ENCODE results near the gene RSKR.
"Not testable (repeated sequence)": the region's sequence is repeated elsewhere in the genome, so short reads cannot be mapped to it uniquely, and the experiment has no call there.

Gene RSKR

DNA sequence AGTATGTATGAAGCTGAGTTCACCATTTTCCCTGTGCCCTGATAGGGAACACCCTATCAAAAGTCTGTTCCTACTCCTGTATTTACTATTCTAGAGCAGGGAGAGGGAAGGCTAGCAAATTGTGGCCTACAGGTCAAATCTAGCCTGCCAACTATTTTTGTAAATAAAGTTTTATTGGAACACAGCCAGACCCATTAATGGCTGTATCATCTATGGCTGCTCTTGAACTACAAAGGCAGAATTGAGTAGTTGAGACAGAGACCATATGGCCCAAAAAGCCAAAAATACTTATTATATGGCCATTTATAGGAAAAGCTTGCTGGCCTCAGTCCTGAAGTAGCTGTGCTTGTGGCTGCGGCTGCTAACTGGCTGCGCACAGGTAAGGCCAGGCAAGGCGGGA lies 33.0 kb downstream of the RSKR start:
- intact Hi-C loops (cut with DNase I): no loop called here
- DNase-seq: no peak

DNA sequence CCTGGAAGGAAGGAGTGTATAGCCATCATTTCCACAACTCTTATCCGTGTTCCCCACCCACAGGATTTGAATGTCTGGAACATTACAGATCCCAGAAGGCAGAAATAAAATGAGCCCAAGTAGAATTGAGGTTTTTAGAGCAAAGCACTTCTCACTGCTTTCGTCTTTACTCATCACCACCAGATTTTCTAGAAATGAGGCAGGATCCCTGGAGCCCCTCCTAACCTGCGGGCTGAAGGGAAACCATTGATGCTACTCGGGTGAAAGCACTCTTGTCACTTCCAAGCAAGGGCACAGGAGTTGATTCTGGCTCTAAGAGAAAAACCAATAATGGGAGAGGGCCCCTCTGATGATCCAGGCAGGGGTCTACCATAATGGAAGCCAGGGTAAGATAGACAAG lies 34.5 kb downstream of the RSKR start:
- intact Hi-C loops (cut with DNase I): no loop called here
- no peak for DNase-seq

DNA sequence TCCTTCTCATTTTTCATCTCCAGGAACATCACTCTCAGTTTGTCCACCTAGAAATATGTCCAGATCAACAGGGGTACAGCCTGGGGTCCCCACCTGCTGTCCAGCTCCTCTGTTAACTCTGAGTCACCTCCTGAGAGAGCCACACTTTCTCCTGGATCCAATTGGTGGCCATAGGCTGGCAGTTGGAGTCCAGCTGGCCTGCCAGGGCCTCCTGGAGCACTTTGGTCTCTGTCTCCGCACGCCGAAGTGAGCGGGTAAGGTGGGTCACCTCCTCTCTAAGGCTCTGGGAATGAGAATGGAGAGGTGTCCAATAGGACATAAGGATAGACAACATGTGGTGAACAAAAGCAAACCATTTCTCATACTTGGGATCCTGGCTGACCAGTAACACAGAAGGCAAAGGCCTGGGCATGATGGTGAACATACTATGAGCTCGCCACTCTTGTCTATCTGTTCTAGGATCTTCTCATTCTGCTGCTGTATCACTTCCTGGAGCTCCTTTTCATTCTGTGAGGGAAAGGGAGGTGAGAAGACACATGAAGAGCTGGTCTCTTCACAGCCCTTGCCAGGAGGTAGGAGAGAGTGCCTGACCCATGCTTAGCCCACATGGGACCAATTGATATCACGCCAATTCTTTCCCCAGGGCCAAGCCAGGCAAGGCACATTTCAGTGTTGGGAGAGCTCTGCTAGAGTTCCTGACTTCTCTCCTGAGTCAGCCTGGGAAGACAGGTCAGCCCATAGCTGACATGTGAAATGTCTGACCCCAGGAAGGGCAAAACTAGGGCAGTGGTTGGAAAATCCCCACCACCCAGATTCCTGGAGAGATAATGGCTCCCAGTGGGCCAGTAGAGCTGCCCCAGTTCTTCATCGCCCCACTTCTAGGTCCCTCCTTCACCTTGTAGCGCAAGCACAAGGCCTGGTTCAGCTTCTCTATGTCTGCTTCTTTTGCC lies 35.5 kb downstream of the RSKR start:
- DNase-seq: no peak
- intact Hi-C loops (cut with DNase I): no loop called here

DNA sequence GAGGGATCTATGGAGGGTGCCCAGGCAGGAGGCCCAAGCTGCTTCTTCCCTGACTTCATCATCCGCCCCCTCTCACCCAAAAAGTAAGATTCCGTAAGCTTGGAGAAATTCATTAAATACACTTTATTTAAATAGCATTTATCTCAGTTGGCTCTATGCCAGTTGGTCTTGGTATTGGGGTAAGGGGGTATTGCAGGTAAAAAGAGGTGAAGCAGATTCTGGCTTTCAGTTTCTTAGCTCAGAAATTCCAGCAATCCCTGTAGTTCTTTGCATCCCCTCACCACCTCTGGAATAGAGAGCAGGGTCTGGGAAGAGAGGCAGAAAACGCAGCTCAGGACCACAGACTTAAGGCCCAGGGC lies 36.5 kb downstream of the RSKR start:
- intact Hi-C loops (cut with DNase I): no loop called here
- no peak for DNase-seq

DNA sequence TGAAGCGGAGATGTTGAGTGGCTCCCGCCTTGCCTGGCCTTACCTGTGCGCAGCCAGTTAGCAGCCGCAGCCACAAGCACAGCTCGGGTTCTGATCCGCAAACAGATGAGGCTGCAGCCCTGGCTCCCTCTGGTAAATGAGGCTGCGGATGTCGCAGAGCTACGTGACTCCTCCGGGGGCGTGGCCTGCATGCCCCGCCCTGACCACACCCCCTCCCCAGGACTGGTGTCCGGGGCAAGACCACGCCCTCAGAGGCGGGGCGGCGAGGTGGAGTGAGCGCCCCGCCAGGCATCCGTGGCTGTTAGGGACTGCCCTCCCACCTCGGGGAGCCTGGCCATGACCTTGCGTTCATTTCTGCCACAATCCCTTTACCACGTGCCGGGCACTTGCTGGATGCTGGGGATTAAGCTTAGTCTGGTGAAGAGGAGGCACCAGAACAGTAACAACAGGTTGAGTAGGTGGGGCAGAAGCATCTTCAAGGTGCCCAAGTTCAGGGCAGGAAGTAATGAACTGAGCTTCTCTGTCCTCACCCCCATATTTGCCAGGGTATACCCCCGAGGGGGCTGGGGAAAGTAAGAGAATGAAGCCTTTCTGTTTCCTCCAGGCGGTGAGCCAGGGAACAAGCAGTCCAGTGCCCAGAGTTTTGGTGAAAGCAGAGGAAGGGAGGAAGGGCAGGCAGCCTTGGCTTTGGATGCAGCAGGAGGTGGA lies 37.1 kb downstream of the RSKR start, which contains the start of gene ALDOC:
Gene ALDOC (minus strand): TSS at position 138 of the 708 bp plus-strand sequence. CDS start 1,363 bp downstream, outside the sequence.
- intact Hi-C loops (cut with DNase I): no loop called here
- DNase-seq: peak; percentile 93 to 100 (median 98)

DNA sequence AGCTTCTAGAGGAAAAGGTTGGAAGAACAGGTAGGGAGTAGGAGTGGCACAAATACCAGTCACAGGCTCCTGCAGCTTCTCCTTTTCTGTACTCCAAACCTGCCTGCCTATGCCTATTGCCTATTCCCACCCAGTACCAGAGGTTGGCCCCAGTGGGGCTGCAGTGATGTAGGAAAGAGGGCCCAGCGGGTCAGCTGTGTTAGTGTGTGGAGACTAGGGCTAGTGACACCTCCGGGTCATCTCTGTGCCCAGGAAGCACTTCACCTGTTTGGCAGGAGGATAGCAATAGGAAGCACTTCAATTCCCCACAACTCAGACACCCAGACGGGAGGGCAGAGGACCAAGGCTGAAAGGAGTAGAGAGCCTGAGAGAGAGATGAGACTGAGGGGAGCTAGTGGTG lies 38.0 kb downstream of the RSKR start:
- DNase-seq; intact Hi-C loops (cut with DNase I): not testable (repeated sequence)

DNA sequence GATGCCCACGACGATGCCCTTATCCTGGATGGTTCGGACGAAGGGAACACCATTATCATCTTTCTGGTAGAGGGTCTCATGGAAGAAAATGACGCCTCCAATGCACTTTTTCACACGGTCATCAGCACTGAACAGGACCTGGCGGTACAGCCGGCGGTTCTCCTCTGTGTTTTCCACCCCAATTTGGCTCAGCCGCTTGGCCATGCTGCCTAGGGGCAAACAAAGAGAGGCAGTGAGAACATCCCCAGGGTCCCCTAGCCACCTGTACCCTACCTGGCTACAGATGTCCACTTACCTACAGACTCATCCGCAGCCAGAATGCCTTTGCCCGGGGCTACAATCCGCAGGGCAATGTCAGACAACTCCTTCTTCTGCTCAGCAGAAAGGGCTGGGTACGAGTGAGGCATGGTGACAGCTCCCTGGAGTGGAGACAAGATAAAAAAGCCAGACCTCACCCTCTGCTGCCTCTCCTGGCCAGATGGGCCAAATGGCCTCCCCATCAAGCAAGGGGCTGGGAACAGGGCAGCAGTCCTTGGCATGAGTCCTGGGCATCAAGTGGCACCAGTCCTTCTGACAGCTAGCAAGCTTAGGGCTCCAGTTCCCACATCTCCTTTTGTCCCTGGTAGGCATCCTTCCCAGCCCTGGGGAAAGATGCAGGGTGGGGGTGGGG lies 38.7 kb downstream of the RSKR start:
- DNase-seq: peak in 8 of 10 donors; percentile 38 to 88 (median 45)
- intact Hi-C loops (cut with DNase I): no loop called here

DNA sequence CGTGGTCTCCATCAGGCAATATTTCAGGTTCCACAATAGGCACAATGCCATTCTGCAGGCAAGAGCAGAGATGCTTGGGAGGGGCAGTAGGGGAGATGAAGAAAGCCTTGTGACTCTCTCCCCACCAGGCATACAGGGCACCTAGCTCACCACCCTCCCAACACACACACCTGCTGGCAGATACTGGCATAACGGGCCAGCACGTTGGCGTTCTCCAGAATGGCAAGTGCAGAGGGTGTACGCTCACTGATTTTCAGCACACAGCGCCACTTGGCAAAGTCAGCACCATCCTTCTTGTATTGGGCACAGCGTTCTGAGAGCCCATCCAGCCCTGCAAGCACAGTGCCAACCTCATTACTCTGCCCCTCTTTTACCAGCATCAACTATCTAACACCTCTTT lies 39.5 kb downstream of the RSKR start:
- intact Hi-C loops (cut with DNase I): no loop called here

DNA sequence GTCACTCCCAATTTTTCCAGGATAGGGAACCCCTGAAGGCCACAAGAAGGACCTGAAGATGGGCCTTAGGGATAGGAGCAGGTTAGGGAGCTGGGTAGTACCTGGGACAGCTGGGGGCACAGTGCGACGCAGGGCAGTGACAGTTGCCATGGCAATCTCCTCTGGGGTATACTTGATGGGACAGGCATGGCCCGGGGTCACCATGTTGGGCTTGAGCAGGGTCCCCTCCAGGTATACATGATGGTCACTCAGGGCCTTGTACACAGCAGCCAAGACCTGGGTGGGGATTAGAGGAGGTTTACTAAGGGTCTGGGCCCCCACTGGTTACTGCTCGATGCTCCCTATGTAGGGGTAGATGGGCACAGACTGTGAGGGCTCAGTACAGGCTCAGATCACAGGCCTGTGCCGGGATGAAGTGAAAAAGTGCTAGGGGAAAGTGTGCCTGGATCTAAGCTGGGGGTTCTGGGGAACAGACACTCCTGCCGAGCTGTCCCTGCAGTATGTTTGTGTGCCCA lies 40.0 kb downstream of the RSKR start:
- no peak for DNase-seq
- intact Hi-C loops (cut with DNase I): no loop called here

More for the DNA sequence above, 39.5 kb downstream of the RSKR start:
- no peak for DNase-seq

DNA sequence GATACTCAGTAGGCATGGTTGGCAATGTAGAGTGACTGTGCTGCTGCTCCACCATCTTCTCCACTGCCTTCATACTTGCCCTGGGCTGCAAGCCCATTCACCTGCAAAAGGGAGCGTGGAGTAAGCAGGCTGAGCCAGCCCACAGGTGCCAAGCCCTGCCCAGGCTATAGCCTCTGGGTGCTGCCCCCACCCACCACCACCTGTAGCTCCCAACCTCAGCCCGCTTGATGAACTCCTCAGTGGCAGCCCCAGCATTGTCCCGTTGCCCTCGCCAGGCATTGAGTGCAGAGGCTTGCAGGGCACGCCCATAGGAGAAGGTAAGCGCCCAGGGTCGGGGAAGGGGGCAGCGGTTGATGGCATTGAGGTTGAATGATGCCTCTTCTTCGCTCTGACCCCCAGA lies 40.5 kb downstream of the RSKR start:
- no peak for DNase-seq
- intact Hi-C loops (cut with DNase I): no loop called here

DNA sequence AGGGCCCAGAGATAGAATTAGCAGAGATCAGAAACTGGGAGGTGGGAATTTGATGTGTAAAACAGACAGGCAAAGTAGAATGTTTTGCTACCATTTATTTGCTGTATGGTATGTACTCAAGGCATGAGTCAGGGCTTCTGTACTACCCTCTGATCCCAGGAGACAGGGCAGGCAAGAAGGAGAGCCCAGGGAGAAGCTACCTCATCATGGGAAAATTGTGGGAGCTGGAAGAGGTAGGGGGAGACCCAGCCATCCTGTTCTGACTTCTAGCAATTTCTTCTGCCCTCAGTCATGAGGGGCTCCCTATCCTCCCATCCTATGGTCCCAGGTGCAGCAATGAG lies 41.0 kb downstream of the RSKR start:
- intact Hi-C loops (cut with DNase I): no loop called here
- no peak for DNase-seq

DNA sequence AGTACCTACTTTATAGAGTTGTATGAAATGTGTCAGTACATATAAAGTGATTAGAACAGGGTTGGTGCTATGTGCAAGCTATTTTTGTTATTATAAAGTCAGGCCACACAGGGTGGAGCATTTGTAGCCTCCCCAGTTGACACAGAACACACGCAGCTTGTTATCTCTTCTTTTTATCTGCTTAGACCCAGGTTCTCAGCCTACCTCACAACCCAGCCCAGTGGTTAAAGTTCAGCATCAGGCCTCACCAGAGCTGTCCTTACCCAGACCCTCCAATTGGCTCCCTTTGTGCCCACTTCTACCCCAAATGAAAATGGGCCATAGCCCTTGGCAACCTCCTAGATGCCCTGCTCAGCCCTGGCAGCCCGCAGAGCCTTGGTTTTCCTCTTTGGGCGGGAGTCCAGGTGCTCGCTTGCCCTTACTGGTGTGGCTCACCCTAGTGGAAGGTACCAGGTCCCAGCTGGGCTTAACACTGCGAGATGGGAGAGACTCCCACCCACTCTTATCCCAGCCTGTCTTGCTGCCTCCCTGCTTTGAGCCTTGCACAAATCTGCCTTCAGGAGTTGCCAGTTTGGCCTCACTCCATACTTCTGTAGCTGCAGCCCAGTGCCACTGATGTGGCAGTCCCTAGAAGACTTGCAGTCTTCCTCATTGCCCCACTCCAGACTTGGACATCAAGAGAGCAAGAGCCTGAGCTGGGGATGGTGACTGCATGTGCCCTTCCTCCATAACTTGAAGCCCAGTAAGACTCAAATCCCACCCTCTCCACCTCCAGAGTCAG lies 41.5 kb downstream of the RSKR start:
- no peak for DNase-seq
- intact Hi-C loops (cut with DNase I): no loop called here

DNA sequence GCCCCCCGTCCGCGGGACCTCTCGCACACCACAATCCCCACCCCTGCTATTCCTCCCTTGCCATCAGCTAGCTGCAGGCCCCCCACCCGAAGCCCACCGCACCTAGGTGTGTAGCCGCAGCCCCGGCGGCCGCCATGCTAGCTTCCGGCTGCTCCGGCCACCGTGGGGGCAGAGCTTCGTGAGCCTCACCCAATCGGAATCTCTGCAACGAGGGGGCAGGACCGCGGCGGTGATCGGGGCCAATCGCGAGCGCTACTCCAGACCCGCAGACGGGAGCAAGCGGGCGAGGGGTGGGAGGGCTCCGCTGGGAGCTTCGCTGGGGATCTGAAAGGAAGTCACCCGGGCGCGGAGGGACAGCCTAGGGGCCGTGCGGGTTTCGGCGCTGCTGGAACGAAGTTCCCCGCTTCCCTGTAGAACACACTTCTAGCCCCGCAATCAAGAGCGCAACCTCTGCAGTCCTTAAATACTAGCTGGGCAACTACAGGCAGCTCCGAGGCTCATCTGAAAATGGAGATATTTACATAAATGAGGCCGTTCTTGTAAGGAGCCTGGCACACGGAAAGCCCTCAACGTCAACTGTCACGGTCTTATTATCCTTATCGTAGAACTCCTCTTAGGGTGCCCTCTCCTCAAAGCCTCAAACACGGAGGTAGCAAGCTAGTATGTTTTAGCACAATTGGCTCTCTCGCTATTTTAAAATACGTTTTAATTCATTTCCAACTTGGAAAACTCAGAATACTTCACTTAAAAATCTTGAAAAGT lies 42.4 kb downstream of the RSKR start, which contains the start of gene PIGS:
Gene PIGS (minus strand): TSS at position 164 of the 762 bp plus-strand sequence. CDS start 28 bp downstream, at position 136.
- peak; percentile 94 to 100 (median 98) for DNase-seq
- intact Hi-C loops (cut with DNase I): no loop called here

DNA sequence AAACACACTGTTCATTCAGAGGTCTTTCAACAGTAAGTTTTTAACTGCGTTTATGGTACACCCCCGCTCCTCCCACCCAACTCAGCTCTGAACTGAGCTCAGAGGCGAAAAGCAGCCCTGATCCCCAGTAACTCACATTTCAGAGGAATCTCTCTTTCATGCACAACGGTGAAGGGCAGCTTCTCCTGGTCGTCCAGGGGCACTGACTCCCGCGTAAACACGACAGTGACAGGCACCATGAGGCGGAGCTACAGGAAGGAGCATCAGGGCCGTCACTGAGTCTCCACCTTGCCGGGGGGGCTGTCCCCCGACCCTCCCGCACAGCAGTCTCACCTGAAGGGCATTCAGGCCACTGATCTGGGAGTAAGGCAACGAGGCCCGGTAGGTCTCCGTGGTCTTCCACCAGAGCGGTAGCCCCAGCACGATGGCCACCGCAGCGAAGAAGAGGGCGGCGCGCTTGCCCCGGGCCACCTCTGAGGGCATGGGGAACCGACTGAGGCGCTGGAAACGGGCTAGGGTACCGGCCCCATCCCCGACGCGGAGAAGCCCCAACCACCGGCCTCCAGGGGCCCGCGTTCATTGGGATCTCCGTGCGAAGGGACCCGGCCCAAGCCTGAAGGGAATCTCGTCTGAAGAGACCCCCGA lies 43.1 kb downstream of the RSKR start:
- intact Hi-C loops (cut with DNase I): no loop called here
- DNase-seq: peak in 5 of 10 donors; percentile 21 to 91 (median 33)

DNA sequence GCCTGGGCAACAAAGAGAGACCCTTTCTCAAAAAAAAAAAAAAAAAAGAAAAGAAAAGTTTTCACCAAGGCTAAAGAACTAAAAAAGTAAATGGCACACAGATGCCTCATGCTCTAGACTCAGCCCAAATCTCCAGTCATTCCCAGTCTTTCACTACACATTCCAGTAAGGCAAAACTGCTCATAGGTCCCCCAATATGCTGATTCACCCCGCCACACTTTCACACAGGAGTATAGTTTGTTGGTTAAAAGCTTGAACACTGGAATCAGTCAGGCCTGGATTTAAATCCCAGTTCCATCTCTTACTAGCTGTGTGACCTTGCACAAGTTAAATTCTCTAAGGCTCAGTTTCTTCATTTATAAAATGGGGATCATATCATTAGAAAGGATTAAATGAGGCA lies 44.5 kb downstream of the RSKR start:
- intact Hi-C loops (cut with DNase I): no loop called here
- DNase-seq: no peak

DNA sequence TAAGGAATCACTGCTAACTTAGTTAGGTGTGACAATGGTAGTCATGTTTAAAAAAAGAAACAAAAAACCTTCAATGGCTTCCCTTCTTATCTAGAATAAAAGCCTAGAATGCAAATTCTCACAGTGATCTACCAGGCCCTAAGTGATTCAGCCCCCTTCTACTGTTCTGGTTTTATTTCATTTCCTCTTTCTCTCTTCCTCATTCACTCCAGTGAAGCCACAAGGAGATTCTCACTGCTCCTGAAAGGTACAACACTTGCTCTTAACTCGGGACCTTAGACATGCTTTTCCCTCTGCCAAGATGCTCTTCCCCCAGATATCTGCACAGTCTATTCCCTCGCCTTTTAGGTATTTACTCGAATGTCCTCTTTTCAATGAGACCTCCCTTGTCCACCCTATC lies 46.4 kb downstream of the RSKR start:
- no peak for DNase-seq
- intact Hi-C loops (cut with DNase I): no loop called here

DNA sequence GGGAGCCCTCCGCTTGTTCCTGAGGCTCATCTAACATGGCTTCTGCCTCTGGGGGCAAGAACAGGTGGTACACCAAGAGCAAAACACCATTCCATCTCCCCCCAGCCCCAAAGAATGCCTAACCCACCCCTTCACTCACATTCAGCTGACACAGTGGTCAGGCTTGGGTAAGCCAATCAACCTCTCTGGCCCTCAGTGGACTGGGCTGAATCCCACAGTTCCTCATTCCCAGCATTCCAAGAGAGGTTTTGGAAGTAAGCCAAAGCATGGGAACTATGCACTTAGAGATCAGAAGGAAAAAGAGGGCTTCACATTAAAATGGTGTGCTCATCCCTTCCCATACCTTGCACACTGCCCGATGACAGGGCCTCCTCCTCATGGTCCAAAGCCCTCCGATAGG lies 50.5 kb downstream of the RSKR start:
- DNase-seq: no peak
- intact Hi-C loops (cut with DNase I): no loop called here

All from posterior cingulate gyrus (tissue), 11 donors.